NCI-H226 (cell line): Measurements from ENCODE around the gene HLA-DRA.
"Not testable (repeated sequence)": the region's sequence is repeated elsewhere in the genome, so short reads cannot be mapped to it uniquely, and the experiment has no call there.

Experiments used
- DNase-seq: peaks from one replicate; pipeline ENCODE4 v3.0.0-alpha.2; 2015

The HLA-DRA gene

DNA sequence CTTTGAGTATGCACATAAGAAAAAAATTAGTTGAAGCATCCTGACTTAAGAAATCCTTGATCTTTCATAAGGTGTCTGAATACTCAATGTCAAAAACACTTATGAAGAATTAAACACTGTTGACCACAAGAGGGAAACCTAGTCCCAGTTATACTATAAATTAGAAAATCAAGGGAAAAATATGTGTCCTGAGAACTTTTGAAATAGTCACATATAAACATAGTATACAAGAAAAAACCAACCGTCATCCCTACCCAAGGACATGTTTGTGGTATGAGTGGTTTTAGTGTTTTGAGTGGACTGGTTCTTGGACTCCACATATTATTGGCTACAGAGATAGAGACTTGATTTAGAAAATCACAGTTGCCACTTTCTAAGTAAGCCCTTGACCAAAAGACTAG, 7.6 kb upstream of the HLA-DRA start:
- peak; percentile 12 for DNase-seq

DNA sequence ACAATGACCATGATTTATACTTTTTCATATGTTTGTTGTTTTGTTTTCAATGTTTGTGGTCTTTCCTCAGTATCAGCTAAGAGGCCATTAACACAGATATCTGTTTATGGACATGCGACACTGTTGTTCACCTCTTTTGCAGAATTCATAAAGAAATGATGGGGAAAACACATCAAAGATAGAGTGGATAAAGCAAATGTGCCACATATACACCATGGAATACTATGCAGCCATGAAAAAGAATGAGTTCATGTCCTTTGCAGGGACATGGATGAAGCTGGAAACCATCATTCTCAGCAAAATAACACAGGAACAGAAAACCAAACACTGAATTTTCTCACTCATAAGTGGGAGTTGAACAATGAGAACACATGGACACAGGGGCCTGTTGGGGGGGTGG, 5.7 kb upstream of the HLA-DRA start:
- DNase-seq: not testable (repeated sequence)

- no peak for DNase-seq
These were observed 3.5 kb upstream of the HLA-DRA start for GRCh38 chr6:32436186-32436585.

DNA sequence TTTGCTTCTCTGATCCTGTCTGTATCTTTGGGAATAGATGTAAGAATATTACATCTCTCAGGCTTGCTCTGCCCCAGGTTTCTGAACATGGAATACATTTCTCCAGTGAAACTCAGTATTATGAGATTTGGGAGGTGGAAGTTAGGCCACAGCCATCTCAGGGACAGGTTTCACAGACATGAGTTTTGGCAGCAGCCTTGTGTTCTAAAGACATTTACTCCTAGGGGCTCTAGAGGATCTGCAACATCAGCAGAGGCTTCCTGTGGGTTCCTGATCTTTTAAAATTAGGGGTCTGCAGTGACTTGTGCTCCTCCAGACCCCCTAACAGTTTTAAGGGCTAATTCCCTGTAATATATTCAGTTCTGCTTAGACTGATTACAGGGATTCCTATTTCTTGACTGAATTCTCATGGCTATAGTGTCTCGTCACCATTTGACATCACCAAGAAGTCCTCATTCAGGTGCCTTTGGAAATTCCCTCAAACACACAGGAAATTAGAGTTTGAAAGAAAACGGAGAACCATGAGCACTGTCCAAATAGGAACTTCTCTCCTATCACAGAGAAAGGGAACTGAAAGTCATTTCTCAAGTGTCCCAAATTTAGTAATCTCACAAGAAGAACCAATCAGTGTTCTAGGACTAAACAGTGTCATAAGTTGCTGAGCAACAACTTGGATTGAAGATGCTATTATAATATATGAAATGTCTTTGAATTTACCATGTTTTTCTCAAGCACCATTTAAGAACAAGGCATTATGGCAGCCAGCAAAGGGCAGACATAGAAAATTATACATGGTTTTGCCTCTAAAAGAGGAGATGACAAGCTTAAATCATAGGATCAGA, 2.5 kb upstream of the HLA-DRA start:
- no peak for DNase-seq

DNA sequence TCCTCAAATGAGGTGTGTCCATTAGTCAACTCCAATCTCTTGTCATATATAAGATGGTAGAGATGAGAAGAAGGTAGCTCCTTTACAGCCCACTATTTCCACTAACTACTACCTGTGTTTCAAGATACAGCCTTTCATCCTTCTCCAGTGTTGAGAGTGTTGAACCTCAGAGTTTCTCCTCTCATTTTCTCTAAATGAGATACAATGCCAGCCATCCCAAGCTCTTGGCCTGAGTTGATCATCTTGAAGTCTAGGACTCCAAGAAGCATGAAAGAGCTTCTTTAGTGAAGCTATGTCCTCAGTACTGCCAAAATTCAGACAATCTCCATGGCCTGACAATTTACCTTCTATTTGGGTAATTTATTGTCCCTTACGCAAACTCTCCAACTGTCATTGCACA, 548 bp upstream of the HLA-DRA start:
- no peak for DNase-seq

- DNase-seq: no peak
These were observed 2.6 kb downstream of the HLA-DRA start for GRCh38 chr6:32442243-32442667.

DNA sequence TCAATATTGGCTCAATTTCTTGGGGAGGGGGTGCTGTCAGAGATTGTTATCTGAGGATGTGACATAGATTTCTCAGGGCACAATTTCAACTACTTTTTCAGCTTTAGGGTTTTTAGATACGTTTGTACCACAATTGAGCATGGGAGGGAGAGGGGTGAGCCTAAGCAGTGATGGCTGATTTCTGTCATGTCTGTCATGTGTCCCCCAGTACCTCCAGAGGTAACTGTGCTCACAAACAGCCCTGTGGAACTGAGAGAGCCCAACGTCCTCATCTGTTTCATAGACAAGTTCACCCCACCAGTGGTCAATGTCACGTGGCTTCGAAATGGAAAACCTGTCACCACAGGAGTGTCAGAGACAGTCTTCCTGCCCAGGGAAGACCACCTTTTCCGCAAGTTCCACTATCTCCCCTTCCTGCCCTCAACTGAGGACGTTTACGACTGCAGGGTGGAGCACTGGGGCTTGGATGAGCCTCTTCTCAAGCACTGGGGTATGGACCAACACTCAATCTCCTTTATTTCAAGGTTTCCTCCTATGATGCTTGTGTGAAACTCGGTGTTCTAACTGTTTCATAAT, 3.4 kb downstream of the HLA-DRA start:
- DNase-seq: no peak

GRCh38 chr6:32444433-32444832, 4.7 kb downstream of the HLA-DRA start:
- no peak for DNase-seq

DNA sequence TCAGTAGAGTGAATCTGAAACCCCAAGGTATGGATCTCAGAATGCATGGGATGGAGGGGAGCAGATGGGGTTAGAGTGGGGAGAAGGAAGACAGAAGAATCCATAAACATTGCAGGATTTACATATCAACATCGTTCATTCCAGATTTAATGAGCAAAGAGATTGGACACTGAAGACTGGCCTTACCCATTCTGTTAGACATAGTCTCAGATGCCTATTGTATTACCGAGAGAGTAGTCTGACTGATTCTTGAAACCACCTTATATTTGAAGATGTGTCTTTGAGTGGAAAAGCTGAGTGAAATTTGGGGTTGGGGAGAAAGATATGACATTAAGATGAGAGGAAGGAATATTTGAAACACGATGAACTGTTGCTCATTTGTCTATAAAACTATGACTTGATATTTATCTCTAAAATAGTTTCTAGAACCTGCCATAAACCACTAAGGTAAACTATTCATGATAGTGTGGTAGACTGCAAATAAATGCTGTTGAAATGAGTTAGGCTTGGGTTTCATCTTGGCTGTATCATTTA, 5.7 kb downstream of the HLA-DRA start:
- DNase-seq: no peak

- no peak for DNase-seq
These were observed 8.2 kb downstream of the HLA-DRA start for GRCh38 chr6:32447932-32448331.

DNA sequence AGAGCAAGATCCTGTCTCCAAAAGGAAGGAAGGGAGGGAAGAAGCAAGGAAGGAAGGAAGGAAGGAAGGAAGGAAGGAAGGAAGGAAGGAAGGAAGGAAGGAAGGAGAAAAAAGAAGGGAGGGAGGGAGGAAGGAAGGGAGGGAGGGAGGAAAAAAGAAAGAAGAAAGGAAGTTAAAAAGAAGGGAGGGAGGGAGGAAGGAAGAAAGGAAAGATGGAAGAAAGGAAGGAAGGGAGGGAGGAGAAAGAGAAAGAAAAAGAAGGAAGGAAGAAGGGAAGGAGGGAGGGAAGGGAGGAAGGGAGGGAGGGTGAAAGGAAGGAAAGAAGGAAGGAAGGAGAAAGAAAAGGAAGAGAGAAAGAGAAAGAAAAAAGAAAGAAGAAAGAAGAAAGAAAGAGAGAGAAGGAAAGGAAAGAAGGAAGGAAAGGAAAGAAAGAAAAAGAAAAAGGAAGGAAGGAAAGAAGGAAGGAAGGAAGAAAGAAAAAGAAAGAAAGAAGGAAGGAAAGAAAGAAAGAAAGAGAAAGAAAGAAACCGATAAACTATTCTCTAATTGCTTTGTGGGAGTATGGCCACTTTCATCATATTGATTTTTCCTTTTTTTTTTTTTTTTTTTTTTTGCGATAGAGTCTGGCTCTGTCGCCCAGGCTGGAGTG, 9.5 kb downstream of the HLA-DRA start:
- no peak for DNase-seq

- no peak for DNase-seq
These were observed 17.4 kb downstream of the HLA-DRA start for GRCh38 chr6:32457054-32457453.

- DNase-seq: no peak
These were observed 20.2 kb downstream of the HLA-DRA start for GRCh38 chr6:32459781-32460424.

DNA sequence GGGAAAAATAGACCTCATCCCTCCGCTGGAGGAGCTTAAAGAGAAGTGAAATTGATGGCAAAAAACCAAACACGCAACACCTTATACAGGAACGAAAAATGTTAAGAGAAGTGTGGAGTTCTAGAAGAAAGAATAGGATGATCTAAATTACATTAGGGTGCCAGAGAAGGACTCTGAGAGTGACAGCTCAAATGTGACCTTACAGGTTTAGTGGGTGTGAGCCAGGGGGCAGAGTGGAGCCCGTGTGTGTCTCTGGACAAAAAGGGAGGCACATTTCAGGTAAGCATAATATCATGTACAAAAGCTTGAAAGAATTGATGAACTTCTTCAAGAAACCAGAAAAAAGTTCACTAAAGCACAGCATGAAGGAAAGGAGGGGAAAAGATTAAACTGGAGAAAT, 20.8 kb downstream of the HLA-DRA start:
- no peak for DNase-seq

- no peak for DNase-seq
These were observed 21.8 kb downstream of the HLA-DRA start for GRCh38 chr6:32461493-32461892.

GRCh38 chr6:32462609-32463008, 22.9 kb downstream of the HLA-DRA start:
- peak; percentile 8 for DNase-seq

GRCh38 chr6:32467743-32468503, 28.2 kb downstream of the HLA-DRA start:
- not testable (repeated sequence) for DNase-seq

- no peak for DNase-seq
These were observed 33.2 kb downstream of the HLA-DRA start for GRCh38 chr6:32472781-32473375.

GRCh38 chr6:32473376-32474348, 34.0 kb downstream of the HLA-DRA start:
- not testable (repeated sequence) for DNase-seq

DNA sequence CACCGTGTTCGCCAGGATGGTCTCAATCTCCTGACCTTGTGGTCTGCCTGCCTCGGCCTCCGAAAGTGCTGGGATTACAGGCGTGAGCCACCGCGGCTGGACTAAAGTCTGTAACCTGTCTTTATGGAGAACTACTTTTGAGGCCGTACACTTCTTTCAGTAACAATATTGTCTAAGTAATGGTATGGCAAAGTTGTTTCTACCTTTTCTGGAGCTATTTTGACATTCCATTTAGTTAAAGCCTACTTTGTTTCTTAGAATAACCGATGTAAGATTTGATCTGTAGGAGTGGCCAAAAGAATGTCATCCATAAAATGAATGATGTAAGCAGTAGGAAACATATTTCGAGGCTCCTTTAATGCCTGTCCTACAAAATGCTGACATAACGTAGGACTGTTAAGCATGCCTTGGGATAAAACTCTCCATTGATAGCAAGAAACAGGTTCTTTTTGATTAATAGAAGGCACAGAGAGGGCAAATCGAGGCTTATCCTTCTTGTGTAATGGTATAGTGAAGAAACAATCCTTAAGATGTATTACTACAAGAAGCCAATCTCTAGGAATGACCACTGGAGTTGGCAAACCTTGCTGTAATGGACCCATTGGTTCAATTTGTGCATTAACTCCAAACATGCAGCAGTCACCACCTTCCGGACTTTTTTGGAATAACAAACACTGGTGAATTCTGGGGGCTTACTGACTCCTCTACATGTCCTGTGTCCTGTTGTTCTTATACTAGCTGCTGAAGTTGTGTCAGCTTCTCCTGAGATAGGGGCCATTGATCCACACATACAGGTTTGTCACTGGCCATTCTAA, 35.9 kb downstream of the HLA-DRA start:
- DNase-seq: no peak
